AG09319 (cell line): Measurements from ENCODE around the gene HPS1.

Experiments used
- DNase-seq: peaks from one replicate; pipeline ENCODE4 v3.0.0-alpha.2; 2010; ENCODE audit warnings: low read depth; ENCODE audit errors: extremely low read depth
- CTCF ChIP-seq: IDR thresholded peaks from 2 replicates; pipeline ENCODE4 v1.5.1; 2011; ENCODE audit warnings: low read depth, mild to moderate bottlenecking, inconsistent platforms, low read length, moderate library complexity

The HPS1 gene

GRCh38 chr10:98404571-98405359, 42.0 kb downstream of the HPS1 start:
- no peak for TF ChIP-seq CTCF
- DNase-seq = no peak

GRCh38 chr10:98403812-98404504, 42.8 kb downstream of the HPS1 start:
- TF ChIP-seq CTCF = no peak
- no peak for DNase-seq

DNA sequence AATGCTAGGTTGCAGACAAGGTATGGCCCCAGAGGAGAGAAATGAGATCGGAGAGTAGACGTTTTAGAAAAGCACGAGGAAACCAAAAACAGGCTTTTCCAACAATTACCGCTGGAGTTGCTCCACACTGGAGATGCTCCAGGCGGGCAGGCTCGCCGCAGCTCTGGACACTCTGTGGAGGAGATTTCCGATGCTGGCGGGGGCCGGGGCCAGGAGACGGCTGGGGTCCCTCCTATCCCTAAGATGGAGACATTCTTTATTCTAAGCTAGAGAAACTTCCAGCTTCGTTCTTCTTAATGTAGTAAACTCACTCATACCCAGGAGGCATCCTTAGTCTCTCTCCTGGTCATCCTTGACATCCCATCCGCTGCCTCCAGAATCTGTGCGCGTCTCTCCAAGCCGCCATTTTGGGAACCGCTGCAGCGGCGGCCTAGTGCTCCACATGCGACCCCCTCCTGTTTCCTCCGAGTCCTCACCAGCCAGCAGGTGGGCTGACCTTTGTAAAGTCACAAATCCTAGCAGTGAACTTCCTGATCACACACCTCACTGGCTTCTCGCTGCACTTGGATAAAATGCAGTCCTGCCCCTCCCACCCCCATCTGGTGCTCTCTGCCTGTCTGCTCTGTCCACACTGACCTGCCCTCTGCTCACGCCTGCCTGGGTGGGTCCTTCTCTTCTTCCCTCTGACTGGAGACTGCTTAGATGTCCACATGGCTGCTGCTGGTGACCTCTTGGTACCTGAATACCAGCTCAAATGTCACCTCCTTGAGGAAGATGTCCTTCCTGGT, 43.6 kb downstream of the HPS1 start:
- DNase-seq = no peak

DNA sequence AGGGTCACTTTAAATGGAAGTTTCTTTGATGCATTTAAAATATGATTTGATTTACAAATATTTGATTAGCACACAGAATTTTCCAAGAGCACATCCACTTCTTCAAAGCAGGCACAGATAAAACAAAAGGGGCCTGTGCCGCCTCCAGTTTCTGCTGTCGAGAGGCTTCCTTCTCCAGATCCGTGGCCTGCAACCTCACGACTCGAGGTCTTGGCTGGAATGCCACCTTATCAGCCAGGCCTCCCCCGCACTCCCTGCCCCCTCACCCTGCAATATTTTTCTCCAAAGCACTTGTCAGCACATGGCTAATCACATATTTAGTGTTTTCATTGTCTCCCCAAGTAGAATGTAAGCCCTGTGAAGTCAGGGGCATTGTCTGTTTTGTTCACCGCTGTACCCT, 44.3 kb downstream of the HPS1 start:
- DNase-seq = no peak
- TF ChIP-seq CTCF = no peak

More for the DNA sequence above, 43.6 kb downstream of the HPS1 start:
- TF ChIP-seq CTCF = no peak

DNA sequence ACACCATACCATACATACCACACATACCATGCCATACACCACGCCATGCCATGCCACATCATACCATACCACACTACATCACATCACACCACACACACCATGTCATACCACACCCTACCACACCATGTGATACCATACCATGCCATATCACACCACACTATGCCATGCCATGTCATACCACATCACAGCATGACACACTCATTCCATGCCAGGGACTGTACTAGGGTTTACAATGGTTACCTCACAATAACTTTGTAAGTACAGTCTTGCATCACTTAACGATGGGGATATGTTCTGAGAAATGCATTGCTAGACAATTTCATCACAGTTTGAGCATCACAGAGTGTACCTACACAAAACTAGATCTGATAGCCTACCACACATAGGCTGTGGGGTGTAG, 46.3 kb downstream of the HPS1 start:
- DNase-seq = no peak
- no peak for TF ChIP-seq CTCF

DNA sequence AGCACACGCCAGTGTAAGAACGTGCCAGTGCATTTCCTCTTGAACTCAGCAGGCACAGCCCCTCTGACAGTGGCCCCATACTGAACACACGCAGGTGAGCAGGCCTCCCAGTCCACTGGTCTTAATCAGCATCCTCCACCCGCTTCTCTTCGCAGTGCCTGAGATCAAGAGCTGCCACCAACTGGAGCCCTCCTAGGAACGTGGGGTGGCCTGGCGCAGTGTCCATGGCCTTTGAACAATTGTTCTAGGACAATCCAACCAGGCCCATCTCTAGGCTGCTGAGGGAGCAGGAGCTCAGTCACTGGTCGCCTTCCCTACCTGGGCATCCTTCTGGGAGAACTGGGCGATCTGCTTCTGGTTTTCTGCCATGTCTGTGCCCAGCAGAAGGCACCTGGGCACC, 47.0 kb downstream of the HPS1 start:
- TF ChIP-seq CTCF = no peak
- no peak for DNase-seq
